ENCODE measurements around the gene CSPG4. TPM values are rescaled to one million over a fixed set of nuclear protein-coding genes. Genes with fewer than 3 reads are reported as not detected.

Gene CSPG4
- total and polyA plus RNA-seq, 10 of the 15 experiments (the other 5 are each of a cell fraction or from before 2014, with no cell fraction given), result 0.02 to 2.2 (median 0.76) TPM

DNA sequence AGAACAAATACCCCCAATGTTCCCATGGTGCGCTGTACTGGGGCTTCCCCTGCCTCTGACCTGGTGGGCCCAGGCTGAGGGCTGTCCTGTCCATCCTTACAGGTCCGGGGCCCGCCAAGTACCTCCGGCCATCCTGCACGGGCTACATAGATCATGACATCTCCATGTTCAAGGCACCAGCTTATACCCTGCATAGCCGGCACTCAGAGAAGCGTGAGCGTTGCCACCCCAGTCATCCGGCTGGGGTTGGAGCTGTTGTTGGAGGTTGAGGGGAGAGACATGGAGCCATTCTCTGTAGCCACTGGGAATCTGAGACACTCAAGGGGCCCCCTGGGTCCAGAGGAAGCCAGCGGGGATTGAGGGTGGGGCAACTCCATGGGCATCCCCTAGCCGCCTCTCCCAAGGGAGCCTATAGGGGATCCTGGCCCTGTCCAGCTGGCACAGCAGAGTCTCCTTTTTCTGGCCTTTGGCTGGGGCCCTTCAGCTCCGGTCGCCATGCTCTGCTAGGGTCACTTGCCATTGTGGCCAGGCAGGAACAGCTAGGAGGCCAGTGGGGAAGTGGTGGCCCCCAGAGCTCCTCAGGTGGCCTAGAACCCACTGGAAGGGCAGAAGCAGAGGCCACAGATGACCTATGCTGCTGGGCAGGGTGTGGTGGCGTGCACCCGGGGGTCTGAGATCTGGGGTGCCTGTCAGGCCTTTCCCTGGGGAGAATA, 12.5 kb upstream of the CSPG4 start:
- H3K27ac ChIP-seq (ENCODE audit: control insufficient read depth, insufficient read depth), result no peak overlapping the region
- H3K9ac ChIP-seq (ENCODE audit: control insufficient read depth, insufficient read depth, low read length), result no peak overlapping the region
- H3K79me2 ChIP-seq (ENCODE audit: control insufficient read depth, insufficient read depth, low read length), result no peaks in the 10 kb centered on the region
- no TSS peak for BruUV-seq (replicated peaks)
- CTCF ChIA-PET, result interaction anchor here (0.9 to 4.2 kb wide), 10 partner anchors 8 to 331 kb away, joined by 3 to 42 read pairs (median 4); no protein-coding TSS in a partner anchor
- in situ Hi-C loops (cut with MboI) (loop anchor here (10.0 kb wide), 1 partner anchor 410 kb away; no protein-coding TSS in a partner anchor), intact Hi-C loops (cut with micrococcal nuclease; ENCODE audit: unreplicated experiment) (no loop called here)
- POLR2A ChIA-PET, result interaction anchor here (0.6 to 1.1 kb wide), 2 partner anchors 31 to 273 kb away, joined by 3 to 6 read pairs; partner anchors contain the start of gene SIN3A
- no peak overlapping the region for H3K4me3 ChIP-seq
- DNase-seq (ENCODE audit: low read depth, low spot score) (no peak), FAIRE-seq (no peak), ATAC-seq (no peak)
- no peaks in the 10 kb centered on the region for H3K9me3 ChIP-seq (replicated peaks; ENCODE audit: control insufficient read depth, insufficient read depth, low read length)
- RAD21 ChIA-PET (ENCODE audit: unreplicated experiment), result interaction anchor here (2.0 to 6.2 kb wide), 2 partner anchors 40 to 77 kb away, joined by 12 to 49 read pairs; no protein-coding TSS in a partner anchor
- H4K20me1 ChIP-seq (ENCODE audit: control insufficient read depth, insufficient read depth), result no peaks in the 10 kb centered on the region
- 34% methylated on average over 15 of the region's 15 CpGs for WGBS (ENCODE audit: insufficient coverage, insufficient replicate concordance, low lambda C conversion rate, missing lambda C conversion rate)
- TF ChIP-seq PBX3 (IDR thresholded peaks at IDR 0.05; ENCODE audit: insufficient replicate concordance, low read depth, low read length) (no peak), REST (IDR thresholded peaks at IDR 0.05; ENCODE audit: low read depth, low read length) (no peak), CREM (IDR thresholded peaks at IDR 0.05; ENCODE audit: low read depth) (no peak), TCF3 (IDR thresholded peaks at IDR 0.05; ENCODE audit: borderline replicate concordance, insufficient read depth, low read depth, low read length) (no peak), ZNF274 (IDR thresholded peaks at IDR 0.05; ENCODE audit: insufficient read depth, insufficient read length) (no peak), ZZZ3 (IDR thresholded peaks at IDR 0.05; ENCODE audit: control insufficient read depth, insufficient read length, low read depth) (no peak), HDGF (IDR thresholded peaks at IDR 0.05) (no peak)
- TF ChIP-seq, protein P1, sequence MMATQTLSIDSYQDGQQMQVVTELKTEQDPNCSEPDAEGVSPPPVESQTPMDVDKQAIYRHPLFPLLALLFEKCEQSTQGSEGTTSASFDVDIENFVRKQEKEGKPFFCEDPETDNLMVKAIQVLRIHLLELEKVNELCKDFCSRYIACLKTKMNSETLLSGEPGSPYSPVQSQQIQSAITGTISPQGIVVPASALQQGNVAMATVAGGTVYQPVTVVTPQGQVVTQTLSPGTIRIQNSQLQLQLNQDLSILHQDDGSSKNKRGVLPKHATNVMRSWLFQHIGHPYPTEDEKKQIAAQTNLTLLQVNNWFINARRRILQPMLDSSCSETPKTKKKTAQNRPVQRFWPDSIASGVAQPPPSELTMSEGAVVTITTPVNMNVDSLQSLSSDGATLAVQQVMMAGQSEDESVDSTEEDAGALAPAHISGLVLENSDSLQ (IDR thresholded peaks at IDR 0.05), result no peak
- no peak overlapping the region for H2AFZ ChIP-seq (ENCODE audit: control insufficient read depth, low read depth, low read length)
- no peak overlapping the region for H3K4me2 ChIP-seq (ENCODE audit: control insufficient read depth, insufficient read depth)
- no peaks in the 10 kb centered on the region; a peak in 1 of 4 replicates for H3K27me3 ChIP-seq (replicated peaks in 1 of 2; ENCODE audit: control insufficient read depth in 2 of 2, insufficient read depth in 2 of 2, low read length in 1 of 2)
- SMC1A ChIA-PET (ENCODE audit: uncharacterized antibody, unreplicated experiment), result interaction anchor here (1.1 to 1.5 kb wide), 3 partner anchors 8 to 77 kb away, joined by 4 to 5 read pairs (median 4); no protein-coding TSS in a partner anchor
- H3K36me3 ChIP-seq (ENCODE audit: control insufficient read depth in 2 of 2, insufficient read depth in 2 of 2, low read length in 1 of 2), result no peaks in the 10 kb centered on the region
- H3K4me1 ChIP-seq (ENCODE audit: control insufficient read depth, insufficient read depth, low read length), result peaks cover 3% of the 10 kb centered on the region; the same call in 1 of the 2 replicates
